Measurements from ENCODE around the gene TENM4.

The TENM4 gene

DNA sequence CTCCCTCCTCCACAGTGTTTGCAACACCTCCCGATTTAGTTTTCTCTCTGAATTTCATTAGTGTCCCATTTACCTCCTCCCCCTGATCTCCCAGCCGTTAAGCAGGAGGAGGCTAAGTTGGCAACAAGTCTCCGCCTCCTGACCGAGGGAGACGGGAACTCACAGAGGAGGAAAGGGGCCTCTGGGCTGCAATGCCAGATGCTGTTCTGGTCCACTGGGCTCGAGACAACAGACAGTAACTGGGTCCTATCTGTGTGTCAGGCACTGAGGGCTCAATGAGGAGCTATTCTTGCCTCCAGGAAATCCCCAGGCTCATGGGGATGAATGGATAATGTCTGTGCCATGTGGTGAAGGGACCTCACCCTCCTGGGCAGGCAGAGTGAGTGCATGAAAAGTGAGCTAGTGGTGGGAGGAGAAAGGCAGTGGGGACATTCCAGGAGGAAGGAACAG, 228.1 kb downstream of the TENM4 start:
- no peak overlapping the region for H3K4me3 ChIP-seq (ENCODE audit: insufficient read depth, low read depth, low read length)
- H3K36me3 ChIP-seq (ENCODE audit: control insufficient read depth, insufficient read depth, low read length): no peaks in the 10 kb centered on the region
- H3K27ac ChIP-seq (ENCODE audit: insufficient read depth, low read depth, low read length, poor library complexity, severe bottlenecking): no peak overlapping the region
- no peaks in the 10 kb centered on the region for H3K9me3 ChIP-seq (ENCODE audit: control insufficient read depth, low read length)
- peaks cover 8% of the 10 kb centered on the region for H3K4me1 ChIP-seq (ENCODE audit: control insufficient read depth, insufficient read depth, low read length)
- H3K27me3 ChIP-seq (ENCODE audit: control insufficient read depth, insufficient read depth, low read length, poor library complexity, severe bottlenecking): no peaks in the 10 kb centered on the region
- 43 to 45% methylated on average over 6 of the region's 6 CpGs for WGBS, 2 experiments

DNA sequence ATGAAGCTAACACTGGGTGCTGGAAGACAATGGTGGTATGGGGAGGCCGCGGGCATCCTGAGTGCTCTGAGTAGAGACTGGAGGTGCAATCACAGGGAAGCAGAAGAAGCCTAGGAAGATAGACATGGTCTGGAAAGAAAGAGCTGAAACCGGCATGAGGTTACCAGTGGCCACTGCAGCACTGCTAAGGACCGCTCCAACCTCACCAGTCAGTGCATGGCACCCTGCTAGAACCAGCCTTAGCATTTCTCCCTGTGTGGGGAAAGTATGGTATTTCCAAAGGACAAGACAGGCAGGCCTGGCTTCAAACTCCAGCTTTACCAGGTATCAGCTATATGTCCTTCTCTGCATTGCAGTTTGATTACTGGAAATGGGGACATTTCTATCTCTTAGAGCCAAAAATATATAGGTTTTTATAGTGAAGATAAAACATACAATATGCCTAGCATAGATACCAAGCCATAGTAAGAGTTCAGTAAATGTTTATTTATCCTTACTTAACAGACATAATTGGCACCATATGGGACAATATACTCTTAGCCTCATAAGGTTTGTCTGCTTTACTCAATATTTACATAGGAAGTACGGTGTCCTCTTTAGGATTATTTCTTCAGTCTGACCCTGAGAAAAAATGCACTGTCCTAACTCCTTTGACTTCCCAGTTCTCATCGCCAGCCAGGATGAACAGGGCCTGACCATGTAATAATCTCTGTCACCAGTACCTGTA, 231.1 kb downstream of the TENM4 start:
- no peaks in the 10 kb centered on the region for H3K27me3 ChIP-seq (ENCODE audit: control insufficient read depth, insufficient read depth, low read length, poor library complexity, severe bottlenecking)
- no peak overlapping the region for H3K27ac ChIP-seq (ENCODE audit: insufficient read depth, low read depth, low read length, poor library complexity, severe bottlenecking)
- no peak overlapping the region for H3K4me3 ChIP-seq (ENCODE audit: insufficient read depth, low read depth, low read length)
- peaks cover 8% of the 10 kb centered on the region for H3K4me1 ChIP-seq (ENCODE audit: control insufficient read depth, insufficient read depth, low read length)
- H3K36me3 ChIP-seq (ENCODE audit: control insufficient read depth, insufficient read depth, low read length): no peaks in the 10 kb centered on the region
- 93 to 95% methylated on average over 6 of the region's 6 CpGs for WGBS, 2 experiments
- no peaks in the 10 kb centered on the region for H3K9me3 ChIP-seq (ENCODE audit: control insufficient read depth, low read length)

DNA sequence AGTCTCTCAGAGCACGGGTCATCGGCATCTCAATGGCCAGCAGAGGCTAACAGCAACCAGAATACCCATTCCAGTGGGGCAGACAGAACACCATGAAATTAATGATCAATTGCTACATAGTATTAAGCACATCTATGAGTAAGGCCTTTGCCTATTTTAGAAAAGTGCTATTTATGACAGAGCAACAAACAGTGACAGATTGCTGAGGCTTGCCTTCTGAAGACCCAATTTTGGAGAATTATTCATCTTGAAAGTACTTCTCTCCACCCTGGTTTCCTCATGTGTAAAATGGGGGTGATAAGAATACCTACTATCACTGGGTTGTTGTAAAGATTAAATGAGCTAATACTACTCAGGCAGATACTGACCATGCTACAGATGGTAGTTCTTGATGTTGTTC, 232.7 kb downstream of the TENM4 start:
- no peaks in the 10 kb centered on the region for H3K9me3 ChIP-seq (ENCODE audit: control insufficient read depth, low read length)
- H3K4me1 ChIP-seq (ENCODE audit: control insufficient read depth, insufficient read depth, low read length): peaks cover 8% of the 10 kb centered on the region
- H3K4me3 ChIP-seq (ENCODE audit: insufficient read depth, low read depth, low read length): no peak overlapping the region
- H3K36me3 ChIP-seq (ENCODE audit: control insufficient read depth, insufficient read depth, low read length): no peaks in the 10 kb centered on the region
- 95 to 99% methylated on average over 2 of the region's 2 CpGs for WGBS, 2 experiments
- H3K27ac ChIP-seq (ENCODE audit: insufficient read depth, low read depth, low read length, poor library complexity, severe bottlenecking): no peak overlapping the region
- no peaks in the 10 kb centered on the region for H3K27me3 ChIP-seq (ENCODE audit: control insufficient read depth, insufficient read depth, low read length, poor library complexity, severe bottlenecking)

DNA sequence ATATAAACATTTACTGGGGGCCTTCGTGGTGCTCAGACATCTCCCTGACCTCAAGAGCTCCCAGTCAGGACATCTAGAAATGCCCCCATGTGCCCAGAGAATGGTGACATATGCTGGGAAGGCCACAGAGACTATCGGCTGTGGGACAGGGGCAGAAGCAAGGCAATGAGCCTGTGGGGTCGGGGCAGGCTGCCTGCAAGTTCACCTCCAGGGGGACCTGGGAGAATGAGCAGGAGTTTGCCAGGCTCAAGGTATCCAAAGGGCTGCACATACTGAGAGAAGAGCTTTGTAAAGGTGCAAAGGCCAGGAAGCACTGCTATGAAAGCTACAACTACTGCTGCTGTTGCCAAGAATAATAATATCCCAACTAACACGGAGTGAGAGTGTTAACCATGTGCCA, 233.9 kb downstream of the TENM4 start:
- Histone ChIP-seq H3K27me3 (ENCODE audit: control insufficient read depth, insufficient read depth, low read length, poor library complexity, severe bottlenecking) (no peaks in the 10 kb centered on the region), H3K4me3 (ENCODE audit: insufficient read depth, low read depth, low read length) (no peak overlapping the region), H3K4me1 (ENCODE audit: control insufficient read depth, insufficient read depth, low read length) (no peaks in the 10 kb centered on the region), H3K9me3 (ENCODE audit: control insufficient read depth, low read length) (no peaks in the 10 kb centered on the region), H3K36me3 (ENCODE audit: control insufficient read depth, insufficient read depth, low read length) (no peaks in the 10 kb centered on the region), H3K27ac (ENCODE audit: insufficient read depth, low read depth, low read length, poor library complexity, severe bottlenecking) (no peak overlapping the region)
- WGBS, 2 experiments: 81 to 86% methylated on average over 4 of the region's 4 CpGs

DNA sequence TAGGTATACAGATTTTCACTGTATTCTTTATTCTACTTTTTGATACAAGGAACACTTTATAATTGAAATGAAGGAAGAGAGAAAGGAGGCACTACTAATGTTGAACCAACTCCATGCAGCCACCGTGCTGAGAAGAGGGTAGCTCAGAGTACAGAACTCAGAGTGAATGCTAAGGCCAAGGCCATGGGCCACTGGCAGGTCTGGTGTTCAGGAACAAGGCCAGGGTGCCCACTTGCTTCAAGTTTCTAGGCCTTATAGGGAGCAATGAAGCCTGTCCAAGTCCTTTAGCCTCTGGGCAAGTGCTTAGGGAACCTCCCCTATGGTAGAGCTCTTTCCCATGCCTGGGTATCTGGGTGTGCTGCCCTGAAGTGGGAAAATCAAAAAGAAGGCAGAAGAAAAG, 235.0 kb downstream of the TENM4 start:
- 89 to 92% methylated on average over 1 of the region's 1 CpG for WGBS, 2 experiments

DNA sequence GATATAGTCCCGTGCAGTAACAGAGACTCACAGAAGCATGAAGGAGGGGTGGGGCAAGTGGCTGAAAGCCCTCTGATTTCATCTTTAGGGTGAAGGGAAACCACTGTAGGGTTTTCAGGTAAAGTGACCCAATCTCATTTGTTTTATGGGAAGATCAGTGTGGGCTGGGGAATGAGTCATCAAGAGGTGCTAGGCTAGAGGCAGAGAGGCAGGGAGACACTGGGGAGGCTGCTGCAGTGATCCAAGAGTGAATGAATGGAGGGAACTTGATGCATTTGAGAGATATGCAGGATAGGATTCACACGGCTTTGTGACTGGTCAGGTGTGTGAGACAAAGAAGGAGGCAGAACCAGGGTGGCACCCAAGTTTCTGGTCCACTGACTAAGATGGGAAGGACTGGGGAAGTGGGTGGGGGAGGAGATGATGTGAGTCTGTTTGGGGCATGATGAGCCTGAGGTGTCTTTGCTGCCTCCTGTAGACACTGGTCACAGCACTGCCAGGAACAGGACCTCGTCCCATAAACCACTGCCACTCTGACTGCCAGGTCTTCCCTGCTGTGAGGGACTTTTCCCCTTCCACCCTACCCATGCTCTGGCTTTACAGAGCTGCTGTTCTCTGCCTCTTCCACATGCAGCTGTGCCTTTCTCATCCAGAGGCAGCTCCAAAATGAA, 239.0 kb downstream of the TENM4 start:
- Histone ChIP-seq H3K27me3 (ENCODE audit: control insufficient read depth, insufficient read depth, low read length, poor library complexity, severe bottlenecking) (no peaks in the 10 kb centered on the region), H3K36me3 (ENCODE audit: control insufficient read depth, insufficient read depth, low read length) (no peaks in the 10 kb centered on the region), H3K4me1 (ENCODE audit: control insufficient read depth, insufficient read depth, low read length) (no peaks in the 10 kb centered on the region), H3K9me3 (ENCODE audit: control insufficient read depth, low read length) (no peaks in the 10 kb centered on the region), H3K4me3 (ENCODE audit: insufficient read depth, low read depth, low read length) (no peak overlapping the region), H3K27ac (ENCODE audit: insufficient read depth, low read depth, low read length, poor library complexity, severe bottlenecking) (no peak overlapping the region)
- 82 to 83% methylated on average over 3 of the region's 3 CpGs for WGBS, 2 experiments

More for the DNA sequence above, 235.0 kb downstream of the TENM4 start:
- Histone ChIP-seq H3K9me3 (ENCODE audit: control insufficient read depth, low read length) (no peaks in the 10 kb centered on the region), H3K36me3 (ENCODE audit: control insufficient read depth, insufficient read depth, low read length) (no peaks in the 10 kb centered on the region), H3K4me3 (ENCODE audit: insufficient read depth, low read depth, low read length) (no peak overlapping the region), H3K27me3 (ENCODE audit: control insufficient read depth, insufficient read depth, low read length, poor library complexity, severe bottlenecking) (no peaks in the 10 kb centered on the region), H3K27ac (ENCODE audit: insufficient read depth, low read depth, low read length, poor library complexity, severe bottlenecking) (no peak overlapping the region), H3K4me1 (ENCODE audit: control insufficient read depth, insufficient read depth, low read length) (no peaks in the 10 kb centered on the region)

DNA sequence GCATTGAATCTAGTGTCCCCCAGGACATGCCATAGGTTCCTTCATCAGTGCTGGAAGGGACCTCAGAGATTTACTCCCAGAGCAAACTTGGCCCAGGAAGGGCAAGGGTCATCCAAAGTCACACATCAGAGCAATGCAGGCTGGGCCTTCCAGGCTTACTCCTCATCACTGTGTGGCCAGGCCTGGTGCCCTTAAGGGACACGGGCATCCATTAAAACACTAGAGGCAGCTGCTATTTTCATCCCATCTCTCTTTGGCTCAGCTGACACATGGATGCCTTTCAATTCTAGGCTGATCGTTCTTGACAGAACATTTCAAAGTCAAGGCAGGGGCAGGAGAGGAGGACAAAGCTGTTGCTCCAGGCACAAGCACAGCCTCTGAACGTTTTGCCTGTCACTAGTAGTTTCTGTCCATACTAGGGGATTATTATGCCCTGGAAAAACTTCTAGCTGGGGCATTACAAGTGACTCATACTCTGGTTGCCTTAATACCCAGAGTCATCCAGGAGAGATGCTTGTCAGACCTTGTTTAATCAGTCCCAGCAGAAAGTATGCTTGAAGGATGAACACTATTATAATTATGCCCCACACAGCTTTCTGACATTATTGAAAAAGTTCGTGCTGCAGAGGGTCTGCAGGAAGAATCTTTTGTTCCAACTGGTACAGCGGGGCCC, 240.3 kb downstream of the TENM4 start:
- 89 to 91% methylated on average over 5 of the region's 5 CpGs for WGBS, 2 experiments
- H3K27me3 ChIP-seq (ENCODE audit: control insufficient read depth, insufficient read depth, low read length, poor library complexity, severe bottlenecking): no peaks in the 10 kb centered on the region

DNA sequence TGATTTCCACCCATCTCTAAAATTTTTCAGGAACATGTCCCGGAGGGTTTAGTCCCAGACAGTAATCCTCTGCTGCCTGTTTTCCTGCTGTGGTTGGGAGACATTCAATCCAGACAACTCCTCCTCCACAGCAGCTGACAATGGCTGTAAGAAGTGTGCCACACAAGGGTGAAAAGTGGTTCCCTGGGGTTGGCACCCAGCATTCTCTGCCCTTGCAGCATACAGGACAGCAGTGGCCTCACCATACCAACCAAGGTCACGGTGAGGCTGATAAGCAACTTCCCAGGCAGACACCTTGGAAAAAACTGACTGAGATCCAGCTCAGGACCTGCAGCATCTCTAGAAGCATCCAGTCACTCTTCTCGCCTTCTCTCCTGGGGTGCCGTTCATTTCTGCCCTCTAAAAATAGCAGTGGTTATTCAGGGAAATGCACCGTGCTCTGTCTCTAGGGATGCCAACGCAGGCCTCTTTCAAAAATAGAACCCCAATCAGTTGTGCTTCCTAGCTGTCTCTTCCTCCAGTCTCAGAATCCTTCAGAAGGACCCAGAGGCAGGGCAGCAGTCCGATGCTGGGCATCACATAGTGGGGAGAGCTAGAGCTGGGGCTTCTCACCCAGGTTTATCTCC, 241.0 kb downstream of the TENM4 start:
- Histone ChIP-seq H3K27me3 (ENCODE audit: control insufficient read depth, insufficient read depth, low read length, poor library complexity, severe bottlenecking) (no peaks in the 10 kb centered on the region), H3K27ac (ENCODE audit: insufficient read depth, low read depth, low read length, poor library complexity, severe bottlenecking) (no peak overlapping the region), H3K4me1 (ENCODE audit: control insufficient read depth, insufficient read depth, low read length) (no peaks in the 10 kb centered on the region), H3K9me3 (ENCODE audit: control insufficient read depth, low read length) (no peaks in the 10 kb centered on the region), H3K36me3 (ENCODE audit: control insufficient read depth, insufficient read depth, low read length) (no peaks in the 10 kb centered on the region), H3K4me3 (ENCODE audit: insufficient read depth, low read depth, low read length) (no peak overlapping the region)
- WGBS, 2 experiments: 95 to 97% methylated on average over 7 of the region's 7 CpGs

More for the DNA sequence above, 240.3 kb downstream of the TENM4 start:
- H3K27ac ChIP-seq (ENCODE audit: insufficient read depth, low read depth, low read length, poor library complexity, severe bottlenecking): no peak overlapping the region
- no peak overlapping the region for H3K4me3 ChIP-seq (ENCODE audit: insufficient read depth, low read depth, low read length)
- no peaks in the 10 kb centered on the region for H3K36me3 ChIP-seq (ENCODE audit: control insufficient read depth, insufficient read depth, low read length)
- H3K4me1 ChIP-seq (ENCODE audit: control insufficient read depth, insufficient read depth, low read length): no peaks in the 10 kb centered on the region
- no peaks in the 10 kb centered on the region for H3K9me3 ChIP-seq (ENCODE audit: control insufficient read depth, low read length)

DNA sequence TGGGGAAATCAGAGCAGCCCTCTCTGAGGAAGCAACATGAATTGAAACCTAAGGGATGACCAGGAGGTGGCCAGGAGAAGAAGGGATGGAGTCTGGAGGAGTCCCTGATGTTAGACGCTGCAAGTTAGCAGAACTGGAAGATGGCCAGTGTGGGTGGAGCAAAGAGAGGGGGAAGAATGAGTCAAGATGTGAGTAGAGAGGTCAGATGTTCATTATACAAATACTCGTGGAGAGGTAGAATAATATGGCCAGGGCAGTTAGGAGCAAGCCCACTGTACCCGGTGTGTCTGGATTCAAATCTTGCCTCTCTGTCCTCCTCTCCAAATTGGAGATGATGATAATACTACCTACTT, 242.0 kb downstream of the TENM4 start:
- no peak overlapping the region for H3K4me3 ChIP-seq (ENCODE audit: insufficient read depth, low read depth, low read length)
- no peaks in the 10 kb centered on the region for H3K27me3 ChIP-seq (ENCODE audit: control insufficient read depth, insufficient read depth, low read length, poor library complexity, severe bottlenecking)
- no peaks in the 10 kb centered on the region for H3K36me3 ChIP-seq (ENCODE audit: control insufficient read depth, insufficient read depth, low read length)
- H3K9me3 ChIP-seq (ENCODE audit: control insufficient read depth, low read length): no peaks in the 10 kb centered on the region
- no peak overlapping the region for H3K27ac ChIP-seq (ENCODE audit: insufficient read depth, low read depth, low read length, poor library complexity, severe bottlenecking)
- no peaks in the 10 kb centered on the region for H3K4me1 ChIP-seq (ENCODE audit: control insufficient read depth, insufficient read depth, low read length)
- WGBS, 2 experiments: 96% methylated on average over 3 of the region's 3 CpGs

Measured in ectodermal cell (in vitro differentiated cells).